Neural crest cell (in vitro differentiated cells): ENCODE measurements around the gene VENTX. TPM values are rescaled to one million over a fixed set of nuclear protein-coding genes. Genes with fewer than 3 reads are reported as not detected.

ENCODE experiments used
- DNase-seq: peaks from one replicate; pipeline ENCODE4 v3.0.0; 2021; ENCODE audit warnings: low read depth, mixed read lengths, low spot score
- H3K27ac Mint-ChIP-seq: one replicate; pipeline ENCODE4 v1.8.0; 2021; ENCODE audit warnings: mild to moderate bottlenecking, mixed read lengths; ENCODE audit not compliant: unreplicated experiment
- H3K27me3 Mint-ChIP-seq: 2 replicates; pipeline ENCODE4 v1.8.0; 2021; ENCODE audit warnings: low read depth, mild to moderate bottlenecking, mixed read lengths
- H3K36me3 Mint-ChIP-seq: 2 replicates; pipeline ENCODE4 v1.8.0; 2021; ENCODE audit warnings: low read depth, mild to moderate bottlenecking, mixed read lengths
- H3K4me1 Mint-ChIP-seq: 2 replicates; pipeline ENCODE4 v1.8.0; 2021; ENCODE audit warnings: mixed read lengths
- H3K4me3 Mint-ChIP-seq: one replicate; pipeline ENCODE4 v1.8.0; 2021; ENCODE audit warnings: mild to moderate bottlenecking, mixed read lengths
- H3K9me3 Mint-ChIP-seq: 2 replicates; pipeline ENCODE4 v1.8.0; 2021; ENCODE audit warnings: mixed read lengths
- total RNA-seq: library from RNA; stranded (reverse); gene quantifications from 2 replicates; pipeline ENCODE4 v1.2.1, GENCODE V29; 2021
- TF ChIP-seq, protein P1 (sequence below): fragments of 200-600 bp; sonication (generic); conservative IDR thresholded peaks from 2 replicates; pipeline ENCODE4 v1.5.0; 2021; ENCODE audit warnings: antibody characterized with exemption, mild to moderate bottlenecking

The VENTX gene
- total RNA-seq, 1 donor from 2014 or later = not detected

GRCh38 chr10:133214468-133215410 is 22.9 kb upstream of the VENTX start:
- H3K4me3 Mint-ChIP-seq = no peak overlapping the region

GRCh38 chr10:133215586-133215985 is 22.1 kb upstream of the VENTX start:
- TF ChIP-seq, protein P1, sequence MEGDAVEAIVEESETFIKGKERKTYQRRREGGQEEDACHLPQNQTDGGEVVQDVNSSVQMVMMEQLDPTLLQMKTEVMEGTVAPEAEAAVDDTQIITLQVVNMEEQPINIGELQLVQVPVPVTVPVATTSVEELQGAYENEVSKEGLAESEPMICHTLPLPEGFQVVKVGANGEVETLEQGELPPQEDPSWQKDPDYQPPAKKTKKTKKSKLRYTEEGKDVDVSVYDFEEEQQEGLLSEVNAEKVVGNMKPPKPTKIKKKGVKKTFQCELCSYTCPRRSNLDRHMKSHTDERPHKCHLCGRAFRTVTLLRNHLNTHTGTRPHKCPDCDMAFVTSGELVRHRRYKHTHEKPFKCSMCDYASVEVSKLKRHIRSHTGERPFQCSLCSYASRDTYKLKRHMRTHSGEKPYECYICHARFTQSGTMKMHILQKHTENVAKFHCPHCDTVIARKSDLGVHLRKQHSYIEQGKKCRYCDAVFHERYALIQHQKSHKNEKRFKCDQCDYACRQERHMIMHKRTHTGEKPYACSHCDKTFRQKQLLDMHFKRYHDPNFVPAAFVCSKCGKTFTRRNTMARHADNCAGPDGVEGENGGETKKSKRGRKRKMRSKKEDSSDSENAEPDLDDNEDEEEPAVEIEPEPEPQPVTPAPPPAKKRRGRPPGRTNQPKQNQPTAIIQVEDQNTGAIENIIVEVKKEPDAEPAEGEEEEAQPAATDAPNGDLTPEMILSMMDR = no peak
- Mint-ChIP-seq H3K36me3 (no peaks in the 10 kb centered on the region), H3K27ac (no peak overlapping the region), H3K27me3 (peaks cover 27% of the 10 kb centered on the region), H3K4me3 (no peak overlapping the region), H3K4me1 (no peaks in the 10 kb centered on the region), H3K9me3 (no peaks in the 10 kb centered on the region)
- no peak for DNase-seq

More at GRCh38 chr10:133214468-133215410, 22.9 kb upstream of the VENTX start:
- no peak for DNase-seq
- Mint-ChIP-seq H3K9me3 (no peaks in the 10 kb centered on the region), H3K4me1 (no peaks in the 10 kb centered on the region), H3K36me3 (no peaks in the 10 kb centered on the region), H3K27ac (no peak overlapping the region), H3K27me3 (peaks cover 25% of the 10 kb centered on the region)
- TF ChIP-seq, protein P1 = no peak

DNA sequence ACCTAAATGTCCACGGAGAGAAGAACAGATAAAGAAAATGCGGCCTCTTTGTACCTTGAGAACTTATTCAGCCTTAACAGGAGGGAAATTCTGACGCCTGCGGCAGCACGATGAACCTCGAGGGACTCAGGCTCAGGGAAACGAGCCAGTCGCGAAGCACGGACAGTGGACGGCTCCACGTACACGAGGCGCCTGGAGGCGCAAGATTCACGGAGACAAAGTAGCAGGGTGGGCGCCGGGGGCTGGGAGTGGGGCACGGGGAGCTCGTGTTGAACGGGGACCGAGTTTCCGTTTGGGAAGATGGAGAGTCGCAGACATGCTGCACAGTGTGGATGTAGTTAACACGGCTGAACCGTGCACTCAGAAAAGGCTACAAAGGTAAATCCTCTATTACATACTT is 20.9 kb upstream of the VENTX start:
- Mint-ChIP-seq H3K27me3 (peaks cover 38% of the 10 kb centered on the region), H3K27ac (no peak overlapping the region), H3K36me3 (no peaks in the 10 kb centered on the region), H3K4me3 (no peak overlapping the region), H3K9me3 (no peaks in the 10 kb centered on the region), H3K4me1 (no peaks in the 10 kb centered on the region)
- DNase-seq = no peak
- TF ChIP-seq, protein P1 = no peak

- H3K27me3 Mint-ChIP-seq = peaks cover 39% of the 10 kb centered on the region
- H3K9me3 Mint-ChIP-seq = no peaks in the 10 kb centered on the region
- no peak overlapping the region for H3K27ac Mint-ChIP-seq
- TF ChIP-seq, protein P1 = no peak
- no peak for DNase-seq
- no peaks in the 10 kb centered on the region for H3K36me3 Mint-ChIP-seq
- no peak overlapping the region for H3K4me3 Mint-ChIP-seq
- no peaks in the 10 kb centered on the region for H3K4me1 Mint-ChIP-seq
Observed at GRCh38 chr10:133217800-133218589, 19.7 kb upstream of the VENTX start.

DNA sequence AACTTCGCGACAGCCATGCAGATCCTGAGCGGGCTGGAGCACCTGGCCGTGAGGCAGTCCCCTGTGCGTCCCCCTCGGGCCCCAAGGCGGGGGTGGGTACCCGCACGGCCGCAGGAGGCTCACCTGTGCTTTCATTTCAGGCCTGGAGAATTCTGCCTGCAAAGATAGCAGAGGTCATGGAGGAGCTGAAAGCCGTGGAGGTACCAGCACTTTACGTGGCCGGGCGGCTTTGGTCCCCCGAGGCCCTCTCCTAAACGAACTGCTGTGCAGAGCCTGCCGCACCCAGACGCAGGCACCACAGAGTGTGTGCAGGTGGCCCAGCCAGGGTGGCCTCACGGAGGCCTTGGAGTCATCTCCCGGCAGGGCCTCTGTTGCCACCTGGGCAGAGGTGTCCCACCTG is 18.8 kb upstream of the VENTX start:
- no peak for DNase-seq
- H3K4me3 Mint-ChIP-seq = no peak overlapping the region
- H3K27me3 Mint-ChIP-seq = peaks cover 41% of the 10 kb centered on the region
- H3K9me3 Mint-ChIP-seq = no peaks in the 10 kb centered on the region
- H3K36me3 Mint-ChIP-seq = no peaks in the 10 kb centered on the region
- TF ChIP-seq, protein P1 = no peak
- no peak overlapping the region for H3K27ac Mint-ChIP-seq
- H3K4me1 Mint-ChIP-seq = no peaks in the 10 kb centered on the region
